ENCODE results near the gene MUC2. TPM values are rescaled to one million over a fixed set of nuclear protein-coding genes. Genes with fewer than 3 reads are reported as not detected.
A peak's percentile ranks its signal among the peaks of the same experiment; 100 is the strongest.

The MUC2 gene
- total RNA-seq, 4 donors from 2014 or later = 269 to 910 (median 671) TPM

- WGBS, 2 donors (ENCODE audit: low coverage in 1 of 2) = 86% methylated on average over 21 of the region's 21 CpGs; no CpG with 5 or more reads in 1 of the 2 donors
- intact Hi-C loops (cut with DNase I; ENCODE audit: low total_unique reads) (no loop called here), in situ Hi-C loops (cut with MboI; ENCODE audit: low pct_ligation_motif_present in 1 of 4, low pct_unique_long_range_greater_than_20kb in 1 of 4, low sequenced_read_pairs in 3 of 4) (no loop called here)
- H3K36me3 ChIP-seq = no peaks in the 10 kb centered on the region
- no peak overlapping the region for H3K27ac ChIP-seq
- no peak overlapping the region for H3K4me3 ChIP-seq
- TF ChIP-seq POLR2A (IDR thresholded peaks at IDR 0.05) = no peak
- TF ChIP-seq, protein P1, sequence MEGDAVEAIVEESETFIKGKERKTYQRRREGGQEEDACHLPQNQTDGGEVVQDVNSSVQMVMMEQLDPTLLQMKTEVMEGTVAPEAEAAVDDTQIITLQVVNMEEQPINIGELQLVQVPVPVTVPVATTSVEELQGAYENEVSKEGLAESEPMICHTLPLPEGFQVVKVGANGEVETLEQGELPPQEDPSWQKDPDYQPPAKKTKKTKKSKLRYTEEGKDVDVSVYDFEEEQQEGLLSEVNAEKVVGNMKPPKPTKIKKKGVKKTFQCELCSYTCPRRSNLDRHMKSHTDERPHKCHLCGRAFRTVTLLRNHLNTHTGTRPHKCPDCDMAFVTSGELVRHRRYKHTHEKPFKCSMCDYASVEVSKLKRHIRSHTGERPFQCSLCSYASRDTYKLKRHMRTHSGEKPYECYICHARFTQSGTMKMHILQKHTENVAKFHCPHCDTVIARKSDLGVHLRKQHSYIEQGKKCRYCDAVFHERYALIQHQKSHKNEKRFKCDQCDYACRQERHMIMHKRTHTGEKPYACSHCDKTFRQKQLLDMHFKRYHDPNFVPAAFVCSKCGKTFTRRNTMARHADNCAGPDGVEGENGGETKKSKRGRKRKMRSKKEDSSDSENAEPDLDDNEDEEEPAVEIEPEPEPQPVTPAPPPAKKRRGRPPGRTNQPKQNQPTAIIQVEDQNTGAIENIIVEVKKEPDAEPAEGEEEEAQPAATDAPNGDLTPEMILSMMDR (IDR thresholded peaks at IDR 0.05) = no peak
- no peak for DNase-seq
- no peaks in the 10 kb centered on the region for H3K27me3 ChIP-seq
- no peaks in the 10 kb centered on the region for H3K9me3 ChIP-seq
- H3K4me1 ChIP-seq = peaks cover 11 to 24% (median 19%) of the 10 kb centered on the region in 4 donors
Measured at GRCh38 chr11:1071571-1072115, 3.0 kb upstream of the MUC2 start.

- peaks cover 3% of the 10 kb centered on the region for H3K27me3 ChIP-seq
- H3K9me3 ChIP-seq = no peaks in the 10 kb centered on the region
- in situ Hi-C loops (cut with MboI; ENCODE audit: low pct_ligation_motif_present in 1 of 4, low pct_unique_long_range_greater_than_20kb in 1 of 4, low sequenced_read_pairs in 3 of 4) = no loop called here
- intact Hi-C loops (cut with DNase I; ENCODE audit: low total_unique reads) = no loop called here
- H3K27ac ChIP-seq = no peak overlapping the region
- no peak for DNase-seq
- TF ChIP-seq POLR2AphosphoS5 (IDR thresholded peaks at IDR 0.05) (no peak), EP300 (IDR thresholded peaks at IDR 0.05; ENCODE audit: low read depth) (no peak), POLR2A (IDR thresholded peaks at IDR 0.05) (no peak)
- TF ChIP-seq, protein P1 (IDR thresholded peaks at IDR 0.05) = no peak
- 67% methylated on average over 18 of the region's 18 CpGs; no CpG with 5 or more reads in 1 of the 2 donors for WGBS, 2 donors (ENCODE audit: low coverage in 1 of 2)
- no peak overlapping the region for H3K4me3 ChIP-seq
- no peaks in the 10 kb centered on the region for H3K36me3 ChIP-seq
- peaks cover 11 to 24% (median 19%) of the 10 kb centered on the region in 4 donors for H3K4me1 ChIP-seq
Measured at GRCh38 chr11:1072116-1072820, 2.4 kb upstream of the MUC2 start.

GRCh38 chr11:1072821-1073231 is 1.8 kb upstream of the MUC2 start:
- H3K9me3 ChIP-seq = no peaks in the 10 kb centered on the region
- peak overlapping the region in 3 of 4 donors; percentile 50 to 62 (median 54) for H3K27ac ChIP-seq
- WGBS, 2 donors (ENCODE audit: low coverage in 1 of 2) = 75% methylated on average over 9 of the region's 9 CpGs; no CpG with 5 or more reads in 1 of the 2 donors
- no peaks in the 10 kb centered on the region for H3K36me3 ChIP-seq
- peaks cover 7% of the 10 kb centered on the region for H3K27me3 ChIP-seq
- H3K4me3 ChIP-seq = no peak overlapping the region
- H3K4me1 ChIP-seq = peaks cover 11 to 24% (median 19%) of the 10 kb centered on the region in 4 donors
- TF ChIP-seq POLR2AphosphoS5 (IDR thresholded peaks at IDR 0.05) = no peak
- no peak for TF ChIP-seq POLR2A (IDR thresholded peaks at IDR 0.05)
- TF ChIP-seq EP300 (IDR thresholded peaks at IDR 0.05; ENCODE audit: low read depth) = no peak
- TF ChIP-seq, protein P1 (IDR thresholded peaks at IDR 0.05) = no peak
- in situ Hi-C loops (cut with MboI; ENCODE audit: low pct_ligation_motif_present in 1 of 4, low pct_unique_long_range_greater_than_20kb in 1 of 4, low sequenced_read_pairs in 3 of 4) = no loop called here
- intact Hi-C loops (cut with DNase I; ENCODE audit: low total_unique reads) = no loop called here
- no peak for DNase-seq

- Histone ChIP-seq H3K27ac (peak overlapping the region in 3 of 4 donors; percentile 50 to 62 (median 54)), H3K9me3 (no peaks in the 10 kb centered on the region), H3K36me3 (no peaks in the 10 kb centered on the region), H3K4me1 (peaks cover 11 to 22% (median 19%) of the 10 kb centered on the region in 4 donors), H3K27me3 (peaks cover 8% of the 10 kb centered on the region), H3K4me3 (no peak overlapping the region)
- intact Hi-C loops (cut with DNase I; ENCODE audit: low total_unique reads) = no loop called here
- peak; percentile 86 for DNase-seq
- WGBS, 2 donors (ENCODE audit: low coverage in 1 of 2) = 20% methylated on average over 2 of the region's 13 CpGs; no CpG with 5 or more reads in 1 of the 2 donors
- in situ Hi-C loops (cut with MboI; ENCODE audit: low pct_ligation_motif_present in 1 of 4, low pct_unique_long_range_greater_than_20kb in 1 of 4, low sequenced_read_pairs in 3 of 4) = no loop called here
- TF ChIP-seq POLR2AphosphoS5 (IDR thresholded peaks at IDR 0.05) = peak in 2 of 3 donors; percentile 41 to 55
- peak; percentile 12 for TF ChIP-seq POLR2A (IDR thresholded peaks at IDR 0.05)
- TF ChIP-seq, protein P1 (IDR thresholded peaks at IDR 0.05) = no peak
Measured at GRCh38 chr11:1073261-1073724, 1.4 kb upstream of the MUC2 start.
